Brain microvascular endothelial cell (primary cell): ENCODE results near the gene NDRG2.

ENCODE experiments used
- DNase-seq: peaks from one replicate; pipeline ENCODE4 v3.0.0-alpha.2; 2020
- H3K27ac ChIP-seq: fragments of 250-450 bp; sonication (Bioruptor Pico); 2 replicates; pipeline ENCODE4 v1.5.1; 2020; ENCODE audit warnings: mild to moderate bottlenecking, moderate library complexity
- H3K27me3 ChIP-seq: fragments of 250-450 bp; sonication (Bioruptor Pico); replicated peaks from 2 replicates; pipeline ENCODE4 v1.5.1; 2020; ENCODE audit warnings: mild to moderate bottlenecking
- H3K36me3 ChIP-seq: fragments of 250-450 bp; sonication (Bioruptor Pico); replicated peaks from 2 replicates; pipeline ENCODE4 v1.5.1; 2020; ENCODE audit warnings: mild to moderate bottlenecking
- H3K4me3 ChIP-seq: 2 replicates; pipeline ENCODE4 v1.5.1; 2011; ENCODE audit warnings: low read depth, mild to moderate bottlenecking, control low read depth, low read length, moderate library complexity
- in situ Hi-C: cut with HindIII; loops from 2 replicates; pipeline ENCODE4 v1.10.0; 2017; ENCODE audit warnings: low sequenced_read_pairs, low pct_ligation_motif_present
- TF ChIP-seq, protein P1 (sequence below): IDR thresholded peaks from 2 replicates; pipeline ENCODE4 v1.5.1; 2011; ENCODE audit warnings: low read depth, mild to moderate bottlenecking, moderate library complexity, low read length, control low read depth, inconsistent platforms; ENCODE audit errors: missing control alignments

Gene NDRG2

DNA sequence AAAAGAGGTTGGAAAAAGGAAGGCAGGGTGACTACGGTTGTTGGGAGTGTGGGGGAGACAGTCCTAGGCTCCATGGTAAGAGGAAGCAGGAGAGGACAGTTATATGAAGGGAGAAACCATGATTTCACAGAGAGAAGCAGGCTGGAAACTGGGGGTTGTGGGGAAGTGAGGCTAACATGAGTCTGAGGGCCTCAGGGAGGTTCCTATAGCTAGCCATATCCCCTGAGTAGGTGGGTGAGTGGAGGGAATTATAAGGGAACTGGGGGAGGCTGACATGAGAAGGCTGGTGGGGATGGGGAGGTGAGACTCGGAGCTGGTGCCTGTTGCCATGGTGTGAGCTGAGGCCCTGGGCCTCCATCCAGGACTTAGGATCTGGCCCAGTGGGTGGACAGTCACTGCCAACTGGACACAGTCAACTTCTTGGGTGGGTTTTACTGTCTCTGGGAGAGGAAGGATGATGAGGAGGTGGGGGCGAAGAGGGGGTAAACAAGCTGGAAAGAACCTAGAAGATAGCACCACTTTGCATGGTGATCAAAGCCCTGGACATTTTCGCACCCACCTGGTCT lies 8.4 kb upstream of the NDRG2 start:
- no peak overlapping the region for H3K4me3 ChIP-seq
- no peak overlapping the region for H3K27ac ChIP-seq
- H3K36me3 ChIP-seq: no peaks in the 10 kb centered on the region
- in situ Hi-C loops: no loop called here
- DNase-seq: no peak
- peaks cover 2% of the 10 kb centered on the region for H3K27me3 ChIP-seq
- TF ChIP-seq, protein P1, sequence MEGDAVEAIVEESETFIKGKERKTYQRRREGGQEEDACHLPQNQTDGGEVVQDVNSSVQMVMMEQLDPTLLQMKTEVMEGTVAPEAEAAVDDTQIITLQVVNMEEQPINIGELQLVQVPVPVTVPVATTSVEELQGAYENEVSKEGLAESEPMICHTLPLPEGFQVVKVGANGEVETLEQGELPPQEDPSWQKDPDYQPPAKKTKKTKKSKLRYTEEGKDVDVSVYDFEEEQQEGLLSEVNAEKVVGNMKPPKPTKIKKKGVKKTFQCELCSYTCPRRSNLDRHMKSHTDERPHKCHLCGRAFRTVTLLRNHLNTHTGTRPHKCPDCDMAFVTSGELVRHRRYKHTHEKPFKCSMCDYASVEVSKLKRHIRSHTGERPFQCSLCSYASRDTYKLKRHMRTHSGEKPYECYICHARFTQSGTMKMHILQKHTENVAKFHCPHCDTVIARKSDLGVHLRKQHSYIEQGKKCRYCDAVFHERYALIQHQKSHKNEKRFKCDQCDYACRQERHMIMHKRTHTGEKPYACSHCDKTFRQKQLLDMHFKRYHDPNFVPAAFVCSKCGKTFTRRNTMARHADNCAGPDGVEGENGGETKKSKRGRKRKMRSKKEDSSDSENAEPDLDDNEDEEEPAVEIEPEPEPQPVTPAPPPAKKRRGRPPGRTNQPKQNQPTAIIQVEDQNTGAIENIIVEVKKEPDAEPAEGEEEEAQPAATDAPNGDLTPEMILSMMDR: no peak

GRCh38 chr14:21032326-21033132 lies 7.7 kb upstream of the NDRG2 start:
- peaks cover 2% of the 10 kb centered on the region for H3K27me3 ChIP-seq
- TF ChIP-seq, protein P1: no peak
- in situ Hi-C loops: no loop called here
- H3K27ac ChIP-seq: no peak overlapping the region
- no peak overlapping the region for H3K4me3 ChIP-seq
- no peak for DNase-seq
- H3K36me3 ChIP-seq: no peaks in the 10 kb centered on the region

- Histone ChIP-seq H3K27me3 (peaks cover 2% of the 10 kb centered on the region), H3K4me3 (no peak overlapping the region), H3K27ac (no peak overlapping the region), H3K36me3 (no peaks in the 10 kb centered on the region)
- TF ChIP-seq, protein P1: no peak
- DNase-seq: no peak
- in situ Hi-C loops: no loop called here
Measured at GRCh38 chr14:21030531-21030930, 5.7 kb upstream of the NDRG2 start.

GRCh38 chr14:21029917-21030316 lies 5.1 kb upstream of the NDRG2 start, which contains the start of gene TPPP2:
TSS of gene TPPP2 (plus strand) at chr14:21030217. CDS start at chr14:21030582, 365 bp downstream.
- in situ Hi-C loops: no loop called here
- Histone ChIP-seq H3K36me3 (no peaks in the 10 kb centered on the region), H3K27me3 (peaks cover 5% of the 10 kb centered on the region), H3K27ac (no peak within 1 kb of the TSS), H3K4me3 (no peak within 1 kb of the TSS)
- DNase-seq: no peak
- TF ChIP-seq, protein P1: no peak

GRCh38 chr14:21026988-21027315 lies 2.1 kb upstream of the NDRG2 start:
- in situ Hi-C loops: no loop called here
- Histone ChIP-seq H3K27ac (no peak overlapping the region), H3K36me3 (no peaks in the 10 kb centered on the region), H3K4me3 (no peak overlapping the region), H3K27me3 (peaks cover 22% of the 10 kb centered on the region)
- TF ChIP-seq, protein P1: no peak
- no peak for DNase-seq
